PC-3 (cell line): Measurements from ENCODE around the gene MOCS1. TPM values are rescaled to one million over a fixed set of nuclear protein-coding genes. Genes with fewer than 3 reads are reported as not detected.

Experiments used
- ATAC-seq: fragments of 200-7000 bp; cut with Tn5 transposase; 2 replicates; pipeline ENCODE4 v1.9.1; 2020; ENCODE audit warnings: mild to moderate bottlenecking, moderate library complexity
- BruUV-seq: library from RNA; stranded (reverse); fragments of 400-500 nt; replicated peaks from 2 replicates; lab custom pipeline; 2021; lab: Mats Ljungman, UMichigan
- CTCF ChIA-PET: fragments of 300-600 bp; sonication (Branson Sonifier 250); formaldehyde crosslinking; loops from one replicate; lab custom pipeline; 2022; ENCODE audit warnings: antibody characterized with exemption; lab: Charles Lee
- POLR2A ChIA-PET: fragments of 300-600 bp; sonication (Branson Sonifier 250); formaldehyde crosslinking; loops from one replicate; lab custom pipeline; 2022; ENCODE audit warnings: antibody characterized with exemption; ENCODE audit not compliant: unreplicated experiment; lab: Charles Lee
- DNase-seq: peaks from one replicate; pipeline ENCODE4 v3.0.0-alpha.2; 2015
- H2AFZ ChIP-seq: fragments of 300-600 bp; sonication (generic); 2 replicates; pipeline ENCODE4 v1.6.0; 2016; ENCODE audit warnings: antibody characterized with exemption, low read length
- H3F3A ChIP-seq: fragments of 300-600 bp; sonication (generic); one replicate; pipeline ENCODE4 v1.6.0; 2017; ENCODE audit warnings: antibody characterized with exemption, low read length, control low read depth, mild to moderate bottlenecking; ENCODE audit not compliant: unreplicated experiment
- H3K27ac ChIP-seq: fragments of 300-600 bp; sonication (generic); 2 replicates; pipeline ENCODE4 v1.5.1; 2016; ENCODE audit warnings: mild to moderate bottlenecking, low read length
- H3K27me3 ChIP-seq: fragments of 300-600 bp; sonication (generic); 2 replicates; pipeline ENCODE4 v1.6.1; 2016; ENCODE audit warnings: low read length, mixed read lengths
- H3K36me3 ChIP-seq: fragments of 300-600 bp; sonication (generic); 2 replicates; pipeline ENCODE4 v1.6.1; 2016; ENCODE audit warnings: low read depth, mixed run types, low read length, mixed read lengths
- H3K4me1 ChIP-seq: fragments of 300-600 bp; sonication (generic); 2 replicates; pipeline ENCODE4 v1.5.1; 2016; ENCODE audit warnings: low read length; ENCODE audit not compliant: insufficient read depth
- H3K4me2 ChIP-seq: fragments of 300-600 bp; sonication (generic); 2 replicates; pipeline ENCODE4 v1.6.0; 2016; ENCODE audit warnings: low read length
- H3K4me3 ChIP-seq: fragments of 300-600 bp; sonication (generic); 2 replicates; pipeline ENCODE4 v1.5.1; 2016; ENCODE audit warnings: mild to moderate bottlenecking, low read length, mixed read lengths
- H3K79me2 ChIP-seq: fragments of 300-600 bp; sonication (generic); 2 replicates; pipeline ENCODE4 v1.6.1; 2017; ENCODE audit warnings: low read length, mixed read lengths
- H3K9ac ChIP-seq: fragments of 300-600 bp; sonication (generic); 2 replicates; pipeline ENCODE4 v1.6.0; 2016; ENCODE audit warnings: mild to moderate bottlenecking, low read length
- H3K9me2 ChIP-seq: fragments of 300-600 bp; sonication (generic); replicated peaks from 2 replicates; pipeline ENCODE4 v1.6.1; 2016; ENCODE audit warnings: mixed run types, low read length, mixed read lengths
- H3K9me3 ChIP-seq: fragments of 300-600 bp; sonication (generic); 2 replicates; pipeline ENCODE4 v1.6.1; 2016; ENCODE audit warnings: low read length, mixed read lengths
- H4K20me1 ChIP-seq: fragments of 300-600 bp; sonication (generic); 2 replicates; pipeline ENCODE4 v1.6.1; 2016; ENCODE audit warnings: low read length, mixed read lengths
- CTCF ChIP-seq: fragments of 300-600 bp; sonication (generic); conservative IDR thresholded peaks from 2 replicates; pipeline ENCODE4 v1.5.1; 2017; ENCODE audit warnings: antibody characterized with exemption, low read depth, mild to moderate bottlenecking, low read length
- EZH2 ChIP-seq: fragments of 300-600 bp; sonication (generic); IDR thresholded peaks from one replicate; pipeline ENCODE4 v1.6.1; 2017; ENCODE audit warnings: antibody characterized with exemption, mild to moderate bottlenecking, low read length; ENCODE audit not compliant: unreplicated experiment
- EZH2phosphoT487 ChIP-seq: fragments of 300-600 bp; sonication (generic); IDR thresholded peaks from 2 replicates; pipeline ENCODE4 v1.6.1; 2018; ENCODE audit warnings: mild to moderate bottlenecking, antibody characterized with exemption, low read length, borderline replicate concordance
- intact Hi-C: fragments of 100-400 bp; cut with micrococcal nuclease; formaldehyde crosslinking; loops from 2 replicates; pipeline ENCODE4 v1.9.0; 2023
- total RNA-seq: library from RNA; depleted of rRNA; stranded (reverse); fragments of >200 nt; gene quantifications from 2 replicates; pipeline ENCODE4 v1.2.3, GENCODE V29; 2014

Gene MOCS1
- total RNA-seq, 1 experiment from 2014 or later = 6.0 TPM

GRCh38 chr6:39932386-39932910 is 1.8 kb downstream of the MOCS1 start:
- ChIA-PET CTCF (no interaction called here), POLR2A (no interaction called here)
- Histone ChIP-seq H3K9me3 (no peaks in the 10 kb centered on the region), H3K4me2 (no peak overlapping the region), H3K27me3 (no peaks in the 10 kb centered on the region), H3K4me1 (peaks cover 33% of the 10 kb centered on the region), H3K79me2 (no peaks in the 10 kb centered on the region), H3F3A (no peaks in the 10 kb centered on the region), H3K4me3 (no peak overlapping the region), H3K9me2 (no peaks in the 10 kb centered on the region), H3K9ac (no peak overlapping the region), H3K27ac (no peak overlapping the region), H2AFZ (no peak overlapping the region), H4K20me1 (no peaks in the 10 kb centered on the region), H3K36me3 (no peaks in the 10 kb centered on the region)
- ATAC-seq (no peak), DNase-seq (no peak)
- no TSS peak for BruUV-seq
- no peak for TF ChIP-seq EZH2phosphoT487
- TF ChIP-seq EZH2 = no peak
- TF ChIP-seq CTCF = no peak
- intact Hi-C loops = no loop called here

- Histone ChIP-seq H3K27me3 (no peaks in the 10 kb centered on the region), H3K4me2 (no peak overlapping the region), H3K27ac (no peak overlapping the region), H3K9me3 (no peaks in the 10 kb centered on the region), H3K4me3 (no peak overlapping the region), H4K20me1 (no peaks in the 10 kb centered on the region), H2AFZ (no peak overlapping the region), H3K9me2 (no peaks in the 10 kb centered on the region), H3F3A (no peaks in the 10 kb centered on the region), H3K9ac (no peak overlapping the region), H3K79me2 (no peaks in the 10 kb centered on the region), H3K4me1 (peaks cover 40% of the 10 kb centered on the region), H3K36me3 (no peaks in the 10 kb centered on the region)
- DNase-seq (no peak), ATAC-seq (no peak)
- no peak for TF ChIP-seq EZH2phosphoT487
- no peak for TF ChIP-seq CTCF
- ChIA-PET CTCF (no interaction called here), POLR2A (interaction anchor here (0.5 kb wide), 1 partner anchor 981 kb away, joined by 3 read pairs; no protein-coding TSS in a partner anchor)
- intact Hi-C loops = no loop called here
- no TSS peak for BruUV-seq
Measured at GRCh38 chr6:39931607-39932006, 2.7 kb downstream of the MOCS1 start.

GRCh38 chr6:39930540-39930939 is 3.7 kb downstream of the MOCS1 start:
- no peaks in the 10 kb centered on the region for H3K9me3 ChIP-seq
- H3K9me2 ChIP-seq = no peaks in the 10 kb centered on the region
- DNase-seq (no peak), ATAC-seq (no peak)
- peak overlapping the region; percentile 53; the same call in 1 of the 2 replicates for H2AFZ ChIP-seq
- H3K79me2 ChIP-seq = no peaks in the 10 kb centered on the region
- no peaks in the 10 kb centered on the region for H3K27me3 ChIP-seq
- no peaks in the 10 kb centered on the region for H3K36me3 ChIP-seq
- no peaks in the 10 kb centered on the region for H4K20me1 ChIP-seq
- no peaks in the 10 kb centered on the region for H3F3A ChIP-seq
- H3K4me1 ChIP-seq = peaks cover 40% of the 10 kb centered on the region
- TF ChIP-seq EZH2phosphoT487 (no peak), CTCF (no peak), EZH2 (no peak)
- POLR2A ChIA-PET = interaction anchor here (0.6 kb wide), 1 partner anchor 13 kb away, joined by 3 read pairs; no protein-coding TSS in a partner anchor
- H3K27ac ChIP-seq = peak overlapping the region; percentile 81
- CTCF ChIA-PET = no interaction called here
- BruUV-seq = no TSS peak
- H3K4me3 ChIP-seq = peak overlapping the region; percentile 57; the same call in 1 of the 2 replicates
- intact Hi-C loops = no loop called here
- H3K9ac ChIP-seq = 0 out of 2 replicates have a peak overlapping the region, but pooled peaks have one; percentile 8
- H3K4me2 ChIP-seq = peak overlapping the region; percentile 81
